NCI-H187 treated with DMSO at 0.1 percent for 48 hours (cell line): ENCODE data around the gene CXCL9.
"Not testable (repeated sequence)": the region's sequence is repeated elsewhere in the genome, so short reads cannot be mapped to it uniquely, and the experiment has no call there.

Experiments
- DNase-seq: peaks from one replicate; lab custom pipeline; 2025; lab: John Stamatoyannopoulos, UW

CXCL9 gene

DNA sequence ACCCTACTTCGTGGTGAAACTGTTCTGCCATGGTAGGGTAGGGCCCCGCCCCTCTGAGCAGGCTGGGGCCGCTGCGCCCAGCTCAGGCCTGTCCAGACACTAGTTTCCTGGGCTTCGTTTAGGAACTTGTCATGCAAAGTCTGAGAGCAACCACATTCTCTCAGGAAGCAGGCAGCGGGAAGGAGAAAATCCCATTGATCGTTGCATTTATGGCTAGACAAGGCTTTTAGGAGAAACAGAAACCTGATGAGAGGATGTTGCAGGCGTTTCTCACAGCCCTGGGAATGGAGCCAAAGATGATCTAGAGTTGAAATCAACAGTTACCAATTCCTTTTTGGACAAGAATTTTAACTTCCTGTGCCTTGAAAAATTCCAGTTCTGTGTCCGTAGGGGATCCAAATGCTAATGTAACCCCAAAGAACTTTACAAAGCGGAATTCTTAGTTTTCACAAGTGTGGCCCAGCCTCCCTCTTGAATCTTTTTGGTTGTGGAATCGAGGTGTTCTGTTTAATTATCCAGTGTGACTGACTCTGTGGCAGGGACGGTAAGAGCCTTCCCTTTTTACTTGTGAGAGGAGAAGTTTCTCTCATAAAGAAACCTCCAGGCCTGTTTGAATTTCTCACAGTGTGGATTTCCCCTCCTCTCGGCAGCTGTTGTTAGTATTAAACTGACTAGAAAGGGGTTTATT, 4.5 kb upstream of the CXCL9 start:
- DNase-seq: no peak

DNA sequence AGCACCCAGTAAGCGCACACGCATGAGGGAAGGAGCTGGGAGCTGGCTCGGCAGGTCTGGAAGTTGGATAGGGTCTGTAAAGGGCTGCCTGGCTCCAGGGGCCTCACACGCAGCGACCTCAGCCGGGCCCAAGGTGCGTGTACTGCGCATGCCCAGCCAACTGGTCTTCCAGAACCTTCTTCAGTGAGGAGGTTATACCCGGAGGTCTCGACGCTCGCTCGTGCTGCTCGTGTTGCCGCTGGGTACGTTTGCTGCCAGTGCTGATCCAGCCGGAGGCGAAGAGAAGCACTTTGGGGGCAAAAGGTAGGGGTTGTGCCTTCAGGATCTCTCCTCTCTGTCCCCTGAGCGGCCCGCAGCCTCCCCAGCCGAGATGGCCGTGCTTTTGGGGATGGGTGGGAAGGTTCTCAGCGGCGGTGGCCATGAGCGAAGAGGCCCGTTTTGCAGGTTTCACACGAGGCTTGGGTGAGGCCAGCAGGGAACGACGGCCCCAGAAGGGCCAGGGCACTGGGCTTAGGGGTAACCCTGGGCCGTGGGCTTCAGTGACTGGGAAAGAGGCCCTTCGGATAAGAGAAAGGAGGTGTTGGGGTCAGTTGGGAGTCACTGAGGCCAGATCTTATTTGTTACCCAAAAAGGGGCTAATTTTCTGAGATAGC, 3.8 kb upstream of the CXCL9 start:
- DNase-seq: no peak

DNA sequence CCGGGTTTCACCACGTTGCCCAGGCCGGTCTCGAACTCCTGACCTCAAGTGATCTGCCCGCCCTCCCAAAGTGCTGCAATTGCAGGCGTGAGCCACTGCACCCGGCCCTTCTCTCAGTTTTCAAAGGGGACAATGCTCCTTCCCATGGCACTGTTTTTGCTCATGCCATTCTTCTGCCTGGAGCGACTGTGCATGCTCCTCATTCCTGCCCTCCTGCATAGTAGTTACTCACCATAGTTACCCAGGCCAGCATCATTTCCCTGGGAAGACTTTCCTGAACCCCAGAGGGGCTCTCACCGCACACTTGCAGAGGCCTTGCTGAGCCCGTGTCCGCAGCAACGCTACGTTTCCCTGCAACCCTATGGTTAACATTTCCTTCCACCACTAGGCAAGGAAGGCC, 3.3 kb upstream of the CXCL9 start:
- DNase-seq: no peak

DNA sequence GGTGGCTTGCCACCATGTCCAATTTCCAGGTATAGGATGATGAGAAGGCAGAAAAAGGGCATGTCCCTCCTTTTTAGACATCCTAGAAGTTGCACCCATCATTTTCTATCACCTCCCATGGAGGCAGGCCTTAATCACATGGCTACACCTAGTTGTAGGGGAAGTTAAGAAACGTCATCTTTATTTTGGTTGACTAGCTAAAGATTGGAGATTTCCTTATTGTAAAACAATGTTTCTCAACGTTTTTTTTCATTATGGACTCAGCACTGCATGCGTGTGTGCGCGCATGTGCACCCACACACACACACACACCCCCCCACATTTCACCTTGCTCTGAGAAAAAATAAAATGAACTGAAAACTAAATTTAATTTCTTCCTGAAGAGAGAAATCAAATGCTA, 2.0 kb upstream of the CXCL9 start:
- DNase-seq: no peak

DNA sequence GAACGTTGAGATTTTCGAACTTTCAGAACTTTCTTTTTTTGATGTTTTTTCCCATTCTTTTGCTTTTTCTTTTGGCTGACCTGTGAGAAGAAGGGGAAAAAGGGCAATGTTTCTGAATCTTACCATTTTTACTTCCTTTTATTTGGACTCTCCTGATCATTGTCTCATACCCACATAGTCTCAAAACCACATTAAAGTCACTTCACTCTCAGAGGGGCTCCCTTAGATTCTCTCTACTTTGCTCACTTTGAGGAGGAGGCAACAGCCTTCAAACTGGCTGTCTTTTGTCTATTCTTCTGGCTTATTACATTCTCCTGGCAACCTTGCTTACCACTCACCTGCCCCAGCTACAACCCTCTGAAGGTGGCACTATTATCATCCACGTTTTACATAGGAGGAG, 3.7 kb downstream of the CXCL9 start:
- no peak for DNase-seq

DNA sequence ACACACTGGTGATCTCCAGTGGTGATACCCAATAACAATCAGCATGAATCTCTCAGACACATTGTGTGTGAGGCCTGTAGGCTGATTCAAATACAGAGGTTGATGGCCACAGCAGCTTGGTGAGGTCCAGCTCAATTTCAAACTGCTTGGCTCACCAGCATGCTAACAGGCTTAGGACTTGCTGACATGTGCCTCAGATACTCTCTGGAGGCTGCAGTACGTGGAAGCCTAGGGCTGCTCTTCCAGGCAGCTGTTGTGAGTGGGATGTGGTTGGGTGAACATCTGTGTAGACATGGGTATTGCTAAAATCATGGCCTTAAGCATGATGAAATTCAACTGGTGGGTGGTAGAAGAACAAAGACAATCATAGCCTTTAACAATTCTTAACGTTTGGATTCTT, 4.3 kb downstream of the CXCL9 start:
- DNase-seq: no peak

DNA sequence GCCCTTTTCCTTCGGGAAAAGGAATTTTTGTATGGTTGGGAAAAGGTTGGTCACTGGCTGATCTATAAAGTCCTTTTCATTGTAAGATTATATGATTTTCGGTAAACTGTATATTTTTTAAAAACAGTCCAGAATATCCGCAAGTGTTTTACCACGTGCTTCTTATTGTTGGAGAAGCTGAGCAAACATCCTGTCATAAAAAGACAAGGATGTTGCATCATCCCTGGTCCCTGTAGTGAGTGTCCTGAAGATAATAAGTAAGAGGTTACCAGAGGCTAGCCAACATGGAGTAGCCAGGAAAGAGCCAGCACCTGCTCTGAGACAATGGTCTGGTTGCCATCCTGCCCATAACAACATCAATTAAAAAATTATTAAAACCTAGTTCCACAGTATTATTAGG, 5.1 kb downstream of the CXCL9 start:
- DNase-seq: no peak

DNA sequence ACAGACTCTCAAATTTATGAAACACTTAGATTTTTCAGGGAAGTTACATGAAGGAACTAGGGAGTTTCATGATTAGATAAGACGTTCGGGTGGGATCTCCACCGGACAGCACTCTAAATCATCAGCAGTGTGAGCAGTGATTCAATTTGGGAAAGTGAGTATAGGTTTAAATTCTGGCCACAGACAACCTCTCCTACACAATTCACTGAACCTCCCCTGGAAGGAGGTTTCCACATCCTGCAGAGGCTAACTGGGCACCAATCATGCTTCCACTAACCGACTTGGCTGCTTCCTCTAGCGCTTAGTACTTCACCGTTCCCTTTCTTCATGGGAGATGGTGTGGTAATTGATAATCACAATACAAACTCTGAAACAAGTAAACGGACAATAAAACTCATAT, 5.6 kb downstream of the CXCL9 start:
- DNase-seq: no peak

DNA sequence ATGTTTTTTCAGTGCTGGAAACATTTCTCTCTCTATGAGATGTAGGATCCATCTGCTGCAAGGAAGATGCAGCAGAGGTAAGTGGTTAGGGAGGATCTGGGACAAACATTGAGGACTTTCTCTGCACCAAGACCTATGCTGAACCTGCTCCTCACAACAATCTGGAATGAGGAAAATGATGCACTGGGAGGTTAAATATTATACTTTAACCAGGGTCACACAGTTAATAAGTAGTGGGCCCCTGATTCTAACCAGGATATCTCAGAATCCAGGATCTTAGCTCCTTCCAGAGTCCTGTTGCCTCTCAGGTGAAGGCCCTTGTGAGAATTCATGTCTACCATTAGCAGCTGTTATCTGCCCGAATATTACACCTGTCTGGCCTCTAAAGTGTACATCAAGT, 7.0 kb downstream of the CXCL9 start:
- DNase-seq: no peak

DNA sequence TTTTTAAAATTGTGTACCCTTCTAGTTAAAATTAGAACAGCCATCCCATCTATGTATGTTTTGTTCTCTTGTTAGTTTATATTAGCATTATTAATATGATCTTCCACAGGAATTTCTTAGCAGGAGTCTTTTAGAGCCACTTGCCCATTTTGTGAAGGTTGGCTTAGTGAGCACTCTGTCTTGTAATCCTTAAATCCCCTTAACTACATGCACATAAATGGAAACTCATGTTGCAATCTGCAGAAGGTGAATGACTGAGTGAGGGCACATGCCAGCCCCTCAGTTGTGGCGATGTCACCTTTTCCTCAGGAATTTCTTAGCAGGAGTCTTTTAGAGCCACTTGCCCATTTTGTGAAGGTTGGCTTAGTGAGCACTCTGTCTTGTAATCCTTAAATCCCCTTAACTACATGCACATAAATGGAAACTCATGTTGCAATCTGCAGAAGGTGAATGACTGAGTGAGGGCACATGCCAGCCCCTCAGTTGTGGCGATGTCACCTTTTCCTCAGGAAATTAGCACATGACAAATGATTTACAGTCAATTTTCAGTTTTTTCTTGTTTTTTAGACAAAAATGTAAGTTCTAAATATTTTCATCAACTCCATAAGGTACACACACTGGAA, 8.7 kb downstream of the CXCL9 start:
- not testable (repeated sequence) for DNase-seq

DNA sequence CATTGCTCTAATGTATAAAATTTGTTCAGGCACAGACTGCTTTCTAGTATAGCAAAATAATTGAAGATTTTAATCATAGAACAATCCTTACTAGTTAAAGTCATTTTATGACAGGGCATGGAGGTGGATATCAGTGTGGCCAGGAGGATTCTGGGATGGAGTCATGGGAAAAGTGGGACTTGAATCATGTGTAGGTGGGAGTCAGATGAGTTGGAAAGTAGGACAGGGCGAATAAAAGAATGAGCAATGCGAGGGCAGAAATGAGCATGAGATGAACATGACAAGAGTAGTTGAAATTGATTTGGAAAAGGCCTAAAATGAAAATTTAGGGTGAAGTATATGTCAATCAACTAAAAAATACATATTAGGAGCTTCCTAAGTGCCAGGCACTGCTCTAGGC, 9.4 kb downstream of the CXCL9 start:
- no peak for DNase-seq

DNA sequence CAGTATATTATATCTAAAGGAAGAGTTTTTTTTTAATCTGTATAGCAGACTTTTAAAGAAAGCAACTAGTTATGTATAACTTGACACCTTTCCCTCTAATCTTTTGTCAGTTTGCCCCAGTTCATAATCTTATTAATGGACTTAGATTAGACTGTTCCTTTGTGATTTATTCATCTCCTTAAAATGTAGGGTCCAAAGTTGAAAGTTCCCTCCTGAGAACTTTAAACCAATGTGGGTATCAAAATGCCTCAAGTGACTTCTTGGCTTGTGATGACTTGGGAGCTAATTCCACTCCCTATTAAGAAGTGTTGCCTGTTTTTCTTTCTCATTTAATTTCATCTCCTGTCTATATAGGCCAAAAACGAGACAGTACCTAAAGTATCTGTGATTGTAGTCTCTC, 10.2 kb downstream of the CXCL9 start:
- no peak for DNase-seq

DNA sequence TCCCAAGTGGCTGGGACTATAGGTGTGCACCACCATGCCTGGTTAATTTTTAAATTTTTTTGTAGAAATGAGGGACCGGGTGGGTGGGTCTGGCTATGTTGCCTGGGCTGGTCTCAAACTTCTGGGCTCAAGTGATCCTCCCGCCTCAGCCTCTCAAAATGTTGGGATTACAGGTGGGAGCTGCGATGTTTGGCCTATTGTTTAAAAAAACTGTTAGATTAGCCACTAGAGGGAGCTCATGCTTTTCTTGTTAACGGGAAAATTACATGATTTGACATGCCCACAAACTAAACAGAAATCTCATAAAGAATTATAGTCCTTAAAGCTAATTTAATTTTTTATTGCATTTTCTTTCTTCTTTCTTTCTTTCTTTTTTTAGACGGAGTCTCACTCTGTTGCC, 11.6 kb downstream of the CXCL9 start:
- peak; percentile 12 for DNase-seq

DNA sequence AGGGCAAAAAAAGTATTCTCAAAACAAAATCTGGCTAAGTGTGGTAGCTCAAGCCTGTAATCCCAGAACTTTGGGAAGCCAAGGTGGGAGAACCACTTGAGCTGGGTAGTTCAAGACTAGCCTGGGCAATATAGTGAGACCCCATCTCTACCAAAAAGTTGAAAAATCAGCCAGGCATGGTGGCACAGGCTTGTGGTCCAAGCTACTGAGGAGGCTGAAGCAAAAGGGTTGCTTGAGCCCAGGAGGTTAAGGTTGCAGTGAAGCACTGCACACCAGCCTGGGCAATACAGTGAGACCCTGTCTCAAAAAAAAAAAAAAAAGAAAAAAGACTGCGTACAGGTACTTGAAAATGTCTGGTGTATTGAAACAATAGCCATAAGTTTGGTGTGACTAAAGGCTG, 14.8 kb downstream of the CXCL9 start:
- no peak for DNase-seq

DNA sequence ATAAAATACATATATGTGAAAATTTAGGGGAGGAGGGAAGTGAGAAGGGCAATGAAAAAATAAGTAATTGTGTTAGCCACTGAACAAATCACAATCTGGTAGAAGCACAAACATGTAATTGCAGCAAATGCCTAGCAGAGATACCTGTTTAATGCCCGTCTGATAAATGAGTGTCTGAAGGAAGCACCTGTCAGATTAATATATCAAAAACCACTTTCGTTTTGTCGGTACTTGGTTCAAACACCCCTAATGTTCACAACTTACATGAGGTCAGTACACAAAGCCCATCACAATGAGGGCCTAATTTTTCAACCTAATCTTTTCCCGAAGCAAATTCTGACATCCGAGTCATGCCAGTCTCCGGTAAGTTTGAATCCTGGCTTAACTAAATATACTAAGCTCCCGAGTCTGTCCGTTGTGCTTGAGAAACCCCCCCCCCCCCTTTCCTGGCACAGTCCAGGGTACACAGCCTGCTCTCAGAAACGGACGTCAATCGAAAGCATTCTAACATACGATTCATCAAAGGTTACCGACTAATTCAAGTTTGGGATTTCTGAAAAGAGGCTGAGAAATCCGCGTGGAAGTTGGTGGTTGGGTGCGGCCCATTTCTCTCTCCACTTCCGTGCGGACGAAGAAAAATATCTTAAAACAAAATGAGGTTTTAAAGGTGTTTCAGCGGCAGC, 17.3 kb downstream of the CXCL9 start:
- no peak for DNase-seq

DNA sequence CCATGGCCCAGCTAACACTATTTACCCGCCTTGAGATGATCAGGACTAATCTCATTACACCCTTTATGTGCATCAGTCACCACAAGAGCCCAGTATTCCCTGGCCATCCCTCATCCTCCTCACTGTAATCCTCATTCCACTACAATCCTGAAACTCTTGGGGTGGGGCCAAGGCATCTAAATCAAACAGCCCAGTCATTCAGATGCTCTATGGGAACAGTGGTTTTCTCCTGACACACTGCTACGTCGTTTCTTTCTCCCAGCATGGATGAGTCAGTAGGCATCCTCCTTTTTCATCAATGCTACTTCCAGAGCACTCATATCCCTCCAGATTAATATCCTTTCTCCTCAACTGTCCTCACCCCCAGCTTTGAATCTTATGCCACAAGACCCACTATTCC, 22.2 kb downstream of the CXCL9 start:
- DNase-seq: no peak

DNA sequence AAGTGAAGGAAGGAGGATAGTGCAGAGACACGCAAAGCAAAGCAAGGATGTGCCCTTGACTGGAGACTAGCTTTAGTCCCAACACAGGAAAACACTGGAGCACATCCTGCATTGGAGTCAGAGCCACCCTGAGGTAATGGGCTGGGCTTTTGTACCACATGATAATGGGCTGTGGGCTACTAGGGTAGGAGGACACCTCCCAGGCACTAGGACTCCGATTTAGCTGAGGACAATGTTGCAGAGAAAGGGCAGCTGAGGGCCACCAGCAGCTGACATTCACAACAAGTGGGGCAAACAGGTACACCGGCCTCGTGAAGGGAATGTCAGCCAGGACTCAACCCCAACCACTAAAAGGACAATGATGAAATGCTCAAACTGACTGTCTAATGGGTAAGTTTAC, 26.7 kb downstream of the CXCL9 start:
- DNase-seq: no peak

DNA sequence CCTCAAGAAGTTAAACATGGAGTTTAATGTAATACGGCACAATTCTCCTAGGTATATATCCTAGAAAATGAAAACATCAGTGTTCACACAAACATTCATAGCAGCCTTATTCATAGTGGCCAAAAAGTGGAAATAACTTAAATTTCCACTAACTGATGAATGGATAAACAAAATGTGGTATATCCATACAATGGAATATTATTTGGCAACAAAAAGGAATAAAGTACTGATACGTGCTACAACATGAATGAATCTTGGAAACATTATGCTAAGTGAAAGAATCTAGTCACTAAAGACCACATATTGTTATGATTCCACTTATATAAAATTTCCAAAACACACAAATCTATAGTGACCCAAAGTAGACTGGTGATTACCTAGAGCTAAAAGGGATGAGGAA, 31.1 kb downstream of the CXCL9 start:
- DNase-seq: no peak

DNA sequence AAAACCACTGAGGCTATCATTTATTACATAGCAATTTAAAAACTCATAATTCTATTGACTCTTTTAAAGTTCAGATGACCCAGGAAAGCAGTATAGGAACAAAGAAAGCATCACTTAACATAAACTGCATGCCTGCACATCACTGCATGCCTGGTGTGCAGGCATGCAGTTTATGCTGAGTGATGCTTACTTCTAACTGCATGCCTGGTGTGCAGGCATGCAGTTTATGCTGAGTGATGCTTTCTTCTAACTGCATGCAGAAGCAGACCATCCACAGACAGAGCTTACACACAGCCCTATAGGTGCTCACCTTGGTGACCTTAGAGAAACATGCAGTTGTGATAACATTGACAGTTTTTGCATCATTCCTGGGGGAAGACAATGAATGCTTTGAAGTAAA, 33.5 kb downstream of the CXCL9 start:
- DNase-seq: no peak

DNA sequence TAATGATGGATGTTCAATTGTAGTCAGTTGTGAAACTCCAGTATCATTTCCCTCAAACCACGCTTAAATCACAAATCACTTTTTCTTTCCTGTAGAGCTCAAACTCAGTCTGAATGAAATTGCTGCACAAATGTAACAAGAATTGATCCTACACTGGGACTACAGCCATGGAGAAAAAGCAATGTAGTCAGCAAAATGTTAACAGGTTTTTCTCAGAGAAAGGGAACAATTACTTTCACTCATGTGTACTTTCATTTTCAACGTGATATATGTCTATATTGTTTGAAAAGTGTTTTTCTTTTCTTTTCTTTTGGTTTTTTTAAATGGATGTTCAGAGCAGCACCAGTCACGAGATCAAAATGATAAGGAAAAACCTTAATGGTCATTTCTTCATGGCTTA, 39.2 kb downstream of the CXCL9 start:
- DNase-seq: no peak

DNA sequence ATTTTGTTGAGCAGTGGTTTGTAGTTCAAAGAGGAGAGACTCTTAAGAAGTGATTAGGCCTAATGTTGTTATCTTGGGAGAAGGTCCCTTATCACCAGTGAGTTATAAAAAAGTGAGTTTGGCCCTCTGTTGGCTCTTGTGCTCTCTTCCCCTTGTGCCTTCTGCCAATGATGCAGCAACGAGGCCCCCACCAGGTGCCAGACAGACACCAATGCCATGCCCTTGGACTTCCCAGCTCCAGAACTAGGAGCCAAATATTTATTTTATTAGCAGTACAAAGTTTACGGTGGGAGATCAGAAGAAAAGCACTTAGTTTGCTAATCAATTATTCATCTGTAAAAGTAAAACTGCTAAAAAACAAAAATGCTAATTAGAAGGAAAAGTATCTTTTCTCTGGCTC, 43.8 kb downstream of the CXCL9 start:
- no peak for DNase-seq

DNA sequence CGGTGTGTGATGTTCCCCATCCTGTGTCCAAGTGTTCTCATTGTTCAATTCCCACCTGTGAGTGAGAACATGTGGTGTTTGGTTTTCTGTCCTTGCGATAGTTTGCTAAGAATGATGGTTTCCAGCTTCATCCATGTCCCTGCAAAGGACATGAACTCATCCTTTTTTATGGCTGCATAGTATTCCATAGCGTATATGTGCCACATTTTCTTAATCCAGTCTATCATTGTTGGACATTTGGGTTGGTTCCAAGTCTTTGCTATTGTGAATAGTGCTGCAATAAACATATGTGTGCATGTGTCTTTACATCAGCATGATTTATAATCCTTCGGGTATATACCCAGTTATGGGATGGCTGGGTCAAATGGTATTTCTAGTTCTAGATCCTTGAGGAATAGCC, 45.2 kb downstream of the CXCL9 start:
- DNase-seq: not testable (repeated sequence)

DNA sequence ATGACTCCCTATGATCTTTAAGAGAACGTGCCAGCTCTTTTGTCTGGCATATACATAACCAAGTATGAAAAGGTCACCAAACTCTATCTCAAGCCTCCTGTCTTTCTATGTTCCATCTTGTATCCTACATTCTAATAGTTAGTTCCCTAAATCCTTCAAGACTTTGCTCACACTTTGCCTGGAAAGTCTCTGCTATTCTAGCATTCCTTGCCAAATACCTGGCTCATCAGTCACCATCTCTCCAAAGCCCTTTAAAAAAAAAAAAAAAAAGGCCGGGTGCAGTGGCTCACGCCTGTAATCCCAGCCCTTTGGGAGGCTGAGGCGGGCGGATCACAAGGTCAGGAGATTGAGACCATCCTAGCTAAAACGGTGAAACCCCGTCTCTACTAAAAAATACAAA, 48.8 kb downstream of the CXCL9 start:
- DNase-seq: not testable (repeated sequence)
